ENCODE results near the gene KCNQ1. TPM values are rescaled to one million over a fixed set of nuclear protein-coding genes. Genes with fewer than 3 reads are reported as not detected.

The KCNQ1 gene
- total RNA-seq, 1 experiment from 2014 or later: 2.3 TPM

GRCh38 chr11:2807801-2808241 is 363.0 kb downstream of the KCNQ1 start:
- DNase-seq: peak; percentile 12
- Histone ChIP-seq H2BK15ac (ENCODE audit: low read depth, low read length) (no peak overlapping the region), H4K8ac (replicated peaks; ENCODE audit: insufficient read length, low read depth, low read length) (no peak overlapping the region), H3K79me2 (ENCODE audit: insufficient read depth, low read length) (no peaks in the 10 kb centered on the region), H2BK120ac (ENCODE audit: low read depth, low read length, poor library complexity, severe bottlenecking) (no peak overlapping the region), H4K91ac (ENCODE audit: insufficient read length, low read depth, low read length) (no peak overlapping the region), H2BK5ac (ENCODE audit: insufficient read length, low read length) (no peak overlapping the region), H4K20me1 (ENCODE audit: control insufficient read depth, insufficient read depth, insufficient read length) (no peaks in the 10 kb centered on the region), H3K23ac (ENCODE audit: insufficient read length, low read depth, low read length) (no peak overlapping the region), H3K27me3 (ENCODE audit: insufficient read depth, low read length) (peaks cover 3% of the 10 kb centered on the region; the same call in 1 of the 2 replicates), H3T11ph (ENCODE audit: low read length) (no peak overlapping the region), H3K4me2 (ENCODE audit: insufficient read depth, insufficient read length, low read length) (no peak overlapping the region), H3K23me2 (ENCODE audit: insufficient read length, low read depth, low read length, poor library complexity, severe bottlenecking) (peaks cover 2% of the 10 kb centered on the region), H3K9ac (ENCODE audit: extremely low read depth, insufficient read length, low read length) (no peak overlapping the region), H3K9me3 (ENCODE audit: control insufficient read depth, low read depth, low read length) (no peaks in the 10 kb centered on the region), H3K27ac (ENCODE audit: insufficient read length, low read depth, low read length) (no peak overlapping the region), H3K4me1 (ENCODE audit: insufficient read depth, low read length) (no peaks in the 10 kb centered on the region), H3K18ac (ENCODE audit: insufficient read length, low read depth, low read length) (no peak overlapping the region), H3K4ac (ENCODE audit: low read depth, low read length) (no peak overlapping the region), H2BK20ac (ENCODE audit: low read depth, low read length, poor library complexity, severe bottlenecking) (no peak overlapping the region), H3K79me1 (ENCODE audit: insufficient read depth, low read depth, low read length, poor library complexity, severe bottlenecking) (no peaks in the 10 kb centered on the region), H4K5ac (ENCODE audit: insufficient read length, low read depth, low read length) (no peak overlapping the region), H2BK12ac (ENCODE audit: insufficient read length, low read depth, low read length) (no peak overlapping the region), H2AK5ac (ENCODE audit: insufficient read length, low read length) (no peak overlapping the region), H3K14ac (ENCODE audit: insufficient read depth, low read length) (no peak overlapping the region), H2AFZ (ENCODE audit: low read length) (no peak overlapping the region), H3K56ac (ENCODE audit: insufficient read length, low read depth, low read length) (no peak overlapping the region)
- peaks cover 13 to 29% of the 10 kb centered on the region in 2 experiments for H3K4me1 Mint-ChIP-seq
- H3K36me3 Mint-ChIP-seq (ENCODE audit: insufficient read depth in 1 of 3, low read depth in 3 of 3): no peaks in the 10 kb centered on the region
- peaks cover 0 to 3% of the 10 kb centered on the region in 2 experiments; a peak in 1 of 5 replicates for H3K9me3 Mint-ChIP-seq
- no CpG with 5 or more reads among the region's 11 CpGs for WGBS (ENCODE audit: extremely low coverage, insufficient read length, low lambda C conversion rate)
- H3K27ac Mint-ChIP-seq: no peak overlapping the region
- TF ChIP-seq CTCF (conservative IDR thresholded peaks at IDR 0.05): no peak
- H3K4me3 Mint-ChIP-seq: no peak overlapping the region
- peaks cover 95% of the 10 kb centered on the region for H3K27me3 Mint-ChIP-seq (ENCODE audit: low read depth)

Measured in H9 (cell line).